ENCODE results near the gene SRSF2. TPM values are rescaled to one million over a fixed set of nuclear protein-coding genes. Genes with fewer than 3 reads are reported as not detected.
"Not testable (repeated sequence)": the region's sequence is repeated elsewhere in the genome, so short reads cannot be mapped to it uniquely, and the experiment has no call there.

Gene SRSF2, protein sequence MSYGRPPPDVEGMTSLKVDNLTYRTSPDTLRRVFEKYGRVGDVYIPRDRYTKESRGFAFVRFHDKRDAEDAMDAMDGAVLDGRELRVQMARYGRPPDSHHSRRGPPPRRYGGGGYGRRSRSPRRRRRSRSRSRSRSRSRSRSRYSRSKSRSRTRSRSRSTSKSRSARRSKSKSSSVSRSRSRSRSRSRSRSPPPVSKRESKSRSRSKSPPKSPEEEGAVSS
- 179 TPM for total RNA-seq
- long read RNA-seq, transcript SRSF2-204 (5 exons, 1,357 nt): minor isoform, 12 of 557 reads
- long read RNA-seq, transcript SRSF2-202 (3 exons, 1,927 nt): major isoform, 436 of 557 reads
- long read RNA-seq, transcript SRSF2-208 (4 exons, 1,359 nt): minor isoform, 5 of 557 reads
- long read RNA-seq, transcript SRSF2-203 (2 exons, 2,885 nt): minor isoform, 10 of 557 reads
- long read RNA-seq, partial matches to known transcripts: 50 of 557 reads
- long read RNA-seq, other reads (novel, unspliced or antisense): 35 of 557 reads

DNA sequence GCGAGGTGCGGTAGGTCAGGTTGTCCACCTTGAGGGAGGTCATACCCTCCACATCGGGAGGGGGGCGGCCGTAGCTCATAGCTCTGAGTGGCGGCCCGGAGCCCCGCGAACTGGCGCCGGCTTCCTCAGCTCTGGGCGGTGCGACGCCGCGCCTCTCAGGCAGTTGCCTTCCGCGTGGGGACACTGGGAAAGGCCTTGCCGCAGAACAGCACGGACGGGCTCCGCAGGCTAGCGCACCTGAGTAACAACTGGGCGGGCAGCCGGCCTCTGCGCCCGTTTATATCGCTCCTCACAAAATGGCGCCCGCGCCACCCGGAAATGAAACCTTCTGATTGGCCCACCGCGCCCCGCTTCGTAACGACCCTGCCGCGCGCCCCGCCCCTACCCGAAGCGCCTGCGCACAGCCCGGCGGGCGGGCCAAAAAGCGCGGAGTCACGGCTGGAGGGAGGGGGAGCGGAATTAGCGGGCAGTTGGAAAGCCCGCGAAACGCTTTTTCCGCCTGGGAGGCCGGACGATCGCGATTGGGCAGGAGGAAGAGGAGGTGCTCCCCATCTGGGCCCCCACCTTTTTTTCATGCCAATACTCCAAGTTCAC lies at the start of gene SRSF2:
Gene SRSF2 (minus strand): TSS at position 250 of the 594 bp plus-strand sequence. CDS start 171 bp downstream, at position 79.
- DNase-seq (ENCODE audit: low spot score): peak; percentile 100

DNA sequence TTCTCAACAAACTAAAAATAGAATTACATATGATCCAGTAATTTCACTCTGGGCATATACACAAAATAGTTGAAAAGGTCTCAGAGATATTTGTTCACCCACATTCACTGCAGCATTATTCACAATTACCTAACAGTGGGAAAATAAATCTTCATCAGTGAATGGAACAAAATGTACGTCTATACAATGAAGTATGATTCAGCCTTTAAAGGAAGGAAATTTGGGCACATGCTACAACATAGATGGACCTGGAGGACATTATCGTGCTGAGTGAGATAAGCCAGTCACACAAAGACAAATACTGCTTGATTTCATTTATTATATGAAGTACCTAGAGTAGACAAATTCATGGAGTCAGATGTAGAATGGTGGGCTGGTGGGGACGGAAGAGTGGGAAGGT lies 47.8 kb upstream of the SRSF2 start:
- no peak for DNase-seq (ENCODE audit: low spot score)

- no peak for DNase-seq (ENCODE audit: low spot score)
These were observed 46.0 kb upstream of the SRSF2 start for GRCh38 chr17:76783146-76783545.

DNA sequence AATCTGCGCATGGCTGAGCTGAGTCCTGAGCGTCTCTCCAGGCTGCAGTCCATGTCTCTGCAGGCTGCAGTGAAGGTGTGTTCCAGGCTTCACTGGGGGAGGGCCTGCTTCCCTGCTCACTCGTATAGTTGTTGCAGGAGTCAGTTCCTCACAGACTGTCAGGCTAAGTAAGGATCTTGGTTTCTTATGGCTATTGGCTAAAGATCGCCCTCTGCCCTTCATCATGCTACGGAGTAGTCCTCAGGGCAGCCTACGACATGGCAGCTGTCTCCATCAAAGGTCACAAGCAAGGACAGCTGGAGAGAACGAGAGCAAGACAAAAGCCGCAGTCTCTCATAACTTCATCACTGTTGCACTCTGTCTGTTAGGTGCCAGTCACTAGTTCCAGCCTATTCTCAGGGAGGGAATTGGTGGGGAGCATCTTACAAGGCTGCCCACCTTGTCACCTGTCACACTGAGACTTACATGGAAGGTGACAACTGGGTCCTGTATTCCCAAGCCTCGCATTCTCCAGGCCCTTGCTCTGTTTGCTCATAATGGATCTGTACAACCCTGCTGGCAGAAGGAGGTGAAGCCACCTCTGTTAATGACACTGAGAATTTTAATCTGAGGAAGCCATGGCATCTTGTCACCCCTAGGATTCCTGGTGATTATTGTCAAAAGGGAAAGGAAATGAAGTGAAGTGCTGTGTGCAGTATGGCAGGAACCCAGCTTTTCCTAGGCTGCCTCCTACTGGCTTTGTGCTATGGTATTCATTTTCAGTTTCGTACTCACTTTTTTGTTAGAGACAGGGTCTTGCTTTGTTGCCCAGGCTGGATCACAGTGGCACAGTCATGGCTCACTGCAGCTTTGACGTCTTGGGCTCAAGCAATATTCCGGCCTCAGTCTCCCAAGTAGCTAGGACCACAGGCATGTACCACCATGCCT lies 44.2 kb upstream of the SRSF2 start:
- DNase-seq (ENCODE audit: low spot score): no peak

- no peak for DNase-seq (ENCODE audit: low spot score)
These were observed 38.0 kb upstream of the SRSF2 start for GRCh38 chr17:76775021-76775600.

GRCh38 chr17:76772842-76773525 lies 35.9 kb upstream of the SRSF2 start:
- no peak for DNase-seq (ENCODE audit: low spot score)

GRCh38 chr17:76758570-76758969 lies 21.4 kb upstream of the SRSF2 start:
- DNase-seq (ENCODE audit: low spot score): no peak

DNA sequence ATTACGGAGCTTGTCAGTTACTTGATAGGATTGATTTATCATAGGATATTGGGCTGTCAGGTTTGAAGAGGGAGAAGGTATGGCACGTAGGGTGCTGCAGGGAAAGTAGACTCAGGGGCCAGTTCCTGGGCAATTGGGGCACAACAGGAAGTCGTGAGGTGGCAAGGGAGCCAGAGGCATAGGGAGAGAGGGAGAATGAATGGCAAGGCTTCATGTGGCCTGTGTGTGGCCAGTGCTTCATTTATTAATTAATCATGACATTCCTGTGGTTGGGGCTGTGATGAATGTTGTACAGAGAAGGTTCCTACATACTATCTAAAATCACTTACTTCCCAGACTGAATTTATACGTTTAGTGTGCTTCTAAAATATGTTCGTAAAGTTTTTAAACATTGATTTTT lies 20.1 kb upstream of the SRSF2 start:
- DNase-seq (ENCODE audit: low spot score): no peak

- no peak for DNase-seq (ENCODE audit: low spot score)
These were observed 18.2 kb upstream of the SRSF2 start for GRCh38 chr17:76755285-76755684.

GRCh38 chr17:76753061-76753961 lies 16.2 kb upstream of the SRSF2 start:
- DNase-seq (ENCODE audit: low spot score): no peak

GRCh38 chr17:76752006-76752405 lies 14.9 kb upstream of the SRSF2 start:
- DNase-seq (ENCODE audit: low spot score): no peak

DNA sequence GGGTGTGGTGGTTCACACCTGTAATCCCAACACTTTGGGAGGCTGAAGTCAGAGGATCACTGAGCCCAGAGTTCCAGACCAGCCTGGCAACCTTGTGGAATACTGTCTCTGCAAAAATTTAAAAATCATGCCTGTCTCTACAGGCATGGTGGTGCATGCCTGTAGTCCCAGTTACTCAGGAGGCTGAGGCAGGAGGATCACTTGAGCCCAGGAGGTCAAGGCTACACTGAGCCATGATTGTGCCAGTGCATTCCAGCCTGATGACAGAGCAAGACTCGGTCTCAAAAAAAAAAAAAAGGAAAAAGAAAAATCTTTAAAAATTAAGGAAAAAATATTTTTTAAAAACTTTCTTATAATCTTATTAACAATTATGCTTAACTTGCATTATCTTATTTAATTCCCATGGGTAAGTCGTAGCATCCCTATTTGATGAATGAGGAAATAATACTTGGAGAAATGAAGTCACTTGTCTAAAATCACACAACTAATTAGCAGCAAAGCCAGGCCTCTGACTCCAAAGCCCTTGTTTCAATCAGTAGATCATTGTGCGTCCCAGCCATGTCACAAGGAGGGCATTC lies 14.4 kb upstream of the SRSF2 start:
- no peak for DNase-seq (ENCODE audit: low spot score)

GRCh38 chr17:76748657-76749056 lies 11.5 kb upstream of the SRSF2 start:
- DNase-seq (ENCODE audit: low spot score): no peak

DNA sequence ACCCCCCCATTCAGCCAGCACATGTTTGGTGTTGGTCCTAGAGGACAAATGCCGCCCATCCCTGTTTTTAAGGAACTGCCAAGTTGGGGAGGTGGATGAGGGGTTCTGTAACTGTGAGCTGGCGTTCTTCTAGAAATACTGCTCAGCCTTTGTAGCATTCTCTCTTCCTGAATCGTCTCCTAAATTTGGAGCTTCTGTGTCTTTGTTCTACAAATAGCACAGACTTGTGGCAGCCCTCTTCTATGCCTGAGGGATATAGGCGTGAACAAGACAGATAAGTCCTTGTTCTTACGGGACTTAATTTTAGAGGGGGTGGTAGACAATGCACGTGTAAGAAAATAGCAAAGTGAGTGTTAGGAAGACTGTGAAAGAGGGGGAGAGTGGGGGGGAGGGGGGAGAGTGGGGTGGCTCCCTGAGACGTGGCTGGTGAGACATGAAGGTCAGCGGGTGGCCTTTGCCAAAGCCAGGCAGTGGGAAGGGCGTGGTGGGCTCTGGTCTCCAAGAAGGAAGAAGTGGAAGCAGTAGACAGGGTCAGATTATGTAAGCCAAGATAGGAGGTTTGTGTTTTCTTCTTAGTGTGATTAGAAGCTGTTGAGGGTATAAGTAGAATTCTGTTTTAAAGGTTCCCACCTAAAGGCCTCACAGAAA lies 10.7 kb upstream of the SRSF2 start:
- no peak for DNase-seq (ENCODE audit: low spot score)

- DNase-seq (ENCODE audit: low spot score): not testable (repeated sequence)
These were observed 8.7 kb upstream of the SRSF2 start for GRCh38 chr17:76745785-76746184.

DNA sequence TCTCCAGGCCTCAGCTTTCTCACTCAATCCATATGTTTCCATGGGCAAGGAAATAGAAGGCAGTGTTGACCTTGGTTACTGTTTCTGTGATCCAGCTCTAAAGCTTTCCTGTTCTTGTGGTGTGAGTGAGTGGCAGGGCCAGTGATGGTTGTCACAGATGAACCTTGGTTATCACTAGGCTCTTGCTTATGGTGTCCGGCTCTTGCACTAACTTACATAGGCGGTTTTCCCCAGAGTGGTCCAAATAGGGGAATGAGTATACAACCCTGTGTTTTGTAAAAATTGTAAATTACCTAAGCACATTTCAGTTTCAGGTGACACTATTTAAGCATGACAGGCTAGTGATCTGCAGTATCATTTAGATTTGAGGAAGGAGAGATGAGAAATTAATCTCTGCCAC lies 7.6 kb upstream of the SRSF2 start:
- no peak for DNase-seq (ENCODE audit: low spot score)

DNA sequence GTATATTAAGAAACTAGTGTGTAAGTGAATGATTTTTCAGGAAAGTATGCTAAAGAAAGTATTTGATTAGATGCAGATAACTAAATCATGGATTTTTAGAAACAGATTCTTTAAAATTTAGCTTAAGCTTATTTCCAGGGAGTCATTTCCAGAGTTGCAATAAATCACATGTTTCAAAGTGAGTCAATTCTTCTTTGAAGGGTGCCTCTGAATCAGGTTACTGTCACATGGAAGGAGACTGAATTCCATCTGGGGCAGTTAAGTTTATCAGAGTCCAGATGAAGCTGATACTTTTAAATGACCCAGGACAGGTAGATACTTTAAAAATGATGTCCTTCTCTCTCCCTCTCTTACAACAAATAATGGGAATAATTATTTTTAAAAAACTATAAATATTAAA lies 5.8 kb upstream of the SRSF2 start:
- no peak for DNase-seq (ENCODE audit: low spot score)

DNA sequence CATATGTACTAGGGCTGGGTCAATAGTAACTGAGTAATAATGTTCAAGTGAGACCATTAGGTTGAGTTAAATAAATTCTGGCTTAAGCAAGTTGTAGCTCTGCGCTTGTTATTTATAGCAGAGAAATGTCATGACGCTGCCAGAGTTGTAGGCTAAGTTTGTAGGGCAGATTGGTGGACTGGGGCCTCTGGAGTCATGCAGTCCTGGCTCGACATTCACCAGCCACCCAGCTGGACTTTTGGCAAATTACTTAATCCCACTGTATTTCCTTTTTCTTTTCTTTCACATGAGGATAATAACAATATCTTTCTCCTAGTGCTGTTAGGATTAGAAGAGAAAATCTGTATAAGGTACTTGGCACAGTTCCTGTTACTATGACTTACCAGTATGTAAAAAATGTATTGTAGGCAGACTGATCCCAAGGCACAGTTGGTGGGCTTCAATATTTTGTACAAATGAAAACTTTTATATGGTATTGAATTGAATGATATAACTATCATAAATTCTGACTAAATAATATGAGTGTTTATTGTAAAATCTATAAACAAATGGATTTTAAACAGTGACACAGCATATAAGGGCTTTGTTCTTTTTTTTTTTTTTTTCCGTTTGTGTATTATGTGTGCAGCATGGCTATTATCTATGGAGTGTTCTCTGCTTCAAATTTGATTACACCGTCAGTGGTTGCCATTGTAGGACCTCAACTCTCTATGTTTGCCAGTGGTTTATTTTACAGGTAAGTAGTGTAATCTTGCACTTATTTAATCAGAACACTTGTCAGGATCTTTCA lies 3.4 kb upstream of the SRSF2 start:
- DNase-seq (ENCODE audit: low spot score): no peak
